HG03460 (cell line): Measurements from ENCODE around the gene TBX18.

Experiments
- ATAC-seq: cut with Tn5 transposase; IDR thresholded peaks from one replicate; pipeline ENCODE4 v1.9.1; 2021; ENCODE audit not compliant: unreplicated experiment

Gene TBX18

GRCh38 chr6:84675651-84676050 lies 88.7 kb downstream of the TBX18 start:
- ATAC-seq = no peak

- ATAC-seq = no peak
These were observed 90.0 kb downstream of the TBX18 start for GRCh38 chr6:84674395-84674794.

GRCh38 chr6:84671183-84671582 lies 93.2 kb downstream of the TBX18 start:
- no peak for ATAC-seq

DNA sequence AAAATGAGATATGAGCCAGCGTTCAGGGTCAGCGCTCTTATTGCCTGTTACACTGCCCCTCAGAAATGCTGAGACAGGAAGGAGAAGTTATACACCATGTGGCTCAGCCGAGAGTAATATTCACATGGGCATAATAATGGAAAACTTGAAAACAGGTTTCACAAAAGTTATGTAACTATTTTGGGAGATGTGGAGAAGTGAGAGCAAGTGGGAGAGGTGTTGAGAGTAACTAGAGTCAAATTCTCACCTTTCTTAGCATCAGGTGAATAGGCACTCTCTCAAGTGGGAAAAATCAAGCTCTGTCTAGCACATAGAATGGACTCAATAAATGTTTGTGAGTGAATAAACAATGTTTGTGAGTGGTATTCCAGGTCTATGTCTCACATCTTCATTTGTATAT lies 94.5 kb downstream of the TBX18 start:
- no peak for ATAC-seq

DNA sequence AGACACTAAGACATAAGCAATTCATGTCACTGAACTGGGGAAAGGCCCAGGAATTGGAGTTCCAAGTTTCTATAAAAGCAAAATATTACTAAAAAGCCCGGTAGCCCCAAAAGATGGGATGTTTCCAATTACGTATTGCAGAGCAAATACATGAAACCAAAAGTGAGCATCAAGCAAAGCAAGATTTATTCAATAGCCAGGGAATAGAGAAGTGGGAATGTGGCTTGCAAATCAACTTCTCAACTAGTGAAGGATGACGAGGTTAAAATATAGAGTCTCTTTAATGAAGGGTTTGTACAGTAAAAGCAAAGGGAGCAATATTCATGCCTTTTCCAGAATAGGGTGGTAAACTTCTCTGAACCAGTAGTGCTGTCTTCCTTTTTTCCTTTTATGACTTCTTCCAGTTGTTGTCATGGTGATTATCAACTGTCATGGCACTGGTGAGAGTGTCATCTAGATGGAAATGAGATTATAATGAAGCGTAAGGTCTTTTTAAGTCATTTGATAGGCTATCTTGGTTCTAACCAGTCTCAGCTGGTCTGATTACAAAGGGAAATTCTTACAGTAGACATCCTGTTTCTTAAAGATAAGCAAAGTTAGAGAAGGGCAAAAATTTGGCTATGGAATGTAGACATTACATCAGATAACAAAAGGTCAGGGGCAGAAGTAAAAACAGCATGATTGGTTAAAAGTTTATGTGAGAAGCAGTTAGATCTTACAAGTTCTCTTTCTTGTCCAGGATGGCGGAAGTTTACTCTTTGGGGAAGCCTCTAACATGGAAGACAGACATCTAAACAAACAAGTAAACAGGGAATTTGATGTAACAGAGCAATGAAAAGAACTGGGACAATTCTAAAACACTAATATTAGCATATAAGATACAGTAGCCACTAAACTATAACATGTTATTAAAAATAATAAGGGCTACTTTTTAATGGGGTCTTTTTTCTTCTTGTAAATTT lies 96.9 kb downstream of the TBX18 start:
- ATAC-seq = no peak

GRCh38 chr6:84665401-84665800 lies 99.0 kb downstream of the TBX18 start:
- ATAC-seq = no peak

DNA sequence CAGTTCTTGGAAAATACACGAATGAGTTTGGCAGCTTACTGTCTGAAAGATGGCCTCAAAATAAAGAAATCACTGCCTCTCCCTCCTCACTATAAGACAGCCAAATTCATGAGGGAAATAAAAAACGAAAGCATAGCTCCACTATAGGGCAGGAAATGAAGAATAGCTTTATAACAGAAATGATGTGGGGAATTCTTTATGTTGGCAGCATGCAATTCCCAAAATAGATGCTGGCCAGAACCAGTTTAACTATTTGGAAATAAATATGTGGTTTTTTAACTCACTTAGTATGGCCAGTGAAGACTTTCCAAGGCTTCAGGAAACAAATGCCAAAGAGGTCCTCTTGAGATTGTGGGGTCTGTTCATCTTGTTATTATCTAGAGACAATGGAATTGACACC lies 100.5 kb downstream of the TBX18 start:
- no peak for ATAC-seq

GRCh38 chr6:84657486-84657885 lies 106.9 kb downstream of the TBX18 start:
- no peak for ATAC-seq

DNA sequence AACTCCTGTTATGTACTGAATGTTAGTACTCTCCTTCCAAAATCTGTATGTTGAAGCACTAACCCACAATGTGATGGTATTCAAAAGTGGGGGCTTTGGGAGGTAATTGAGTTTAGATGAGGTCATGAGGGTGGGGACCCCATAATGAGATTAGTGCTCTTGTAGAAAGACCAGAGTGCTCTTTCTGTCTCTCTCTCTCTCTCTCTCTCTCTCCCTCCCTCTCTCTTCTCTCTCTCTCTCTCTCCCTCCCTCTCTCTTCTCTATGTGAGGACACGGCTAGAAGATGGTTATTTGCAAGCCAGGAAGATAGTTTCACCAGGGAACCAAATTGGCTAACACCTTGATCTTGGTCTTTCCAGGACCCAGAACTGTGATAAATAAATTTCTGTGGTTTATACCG lies 107.4 kb downstream of the TBX18 start:
- ATAC-seq = no peak

- ATAC-seq = no peak
These were observed 111.3 kb downstream of the TBX18 start for GRCh38 chr6:84653027-84653551.

GRCh38 chr6:84652356-84653026 lies 111.9 kb downstream of the TBX18 start:
- no peak for ATAC-seq

DNA sequence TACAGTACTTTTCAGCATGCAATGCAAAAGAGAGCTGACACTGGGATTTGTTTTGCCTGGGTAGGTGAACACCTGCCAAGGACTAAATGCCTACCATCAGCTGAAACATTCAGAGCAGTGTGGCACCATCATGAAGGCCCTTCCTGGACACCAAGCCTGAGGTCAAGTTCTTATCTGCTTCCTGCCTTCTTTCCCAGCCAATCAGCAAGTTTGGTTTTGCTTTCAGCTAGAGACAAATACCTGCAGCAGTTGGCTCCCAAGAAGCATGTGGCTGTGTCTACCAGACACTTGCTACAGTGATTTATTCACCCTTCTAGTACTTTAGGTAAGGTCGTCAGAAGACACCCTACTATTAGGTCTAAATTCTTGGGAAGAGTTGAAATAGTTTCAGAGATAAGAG lies 112.8 kb downstream of the TBX18 start:
- no peak for ATAC-seq

DNA sequence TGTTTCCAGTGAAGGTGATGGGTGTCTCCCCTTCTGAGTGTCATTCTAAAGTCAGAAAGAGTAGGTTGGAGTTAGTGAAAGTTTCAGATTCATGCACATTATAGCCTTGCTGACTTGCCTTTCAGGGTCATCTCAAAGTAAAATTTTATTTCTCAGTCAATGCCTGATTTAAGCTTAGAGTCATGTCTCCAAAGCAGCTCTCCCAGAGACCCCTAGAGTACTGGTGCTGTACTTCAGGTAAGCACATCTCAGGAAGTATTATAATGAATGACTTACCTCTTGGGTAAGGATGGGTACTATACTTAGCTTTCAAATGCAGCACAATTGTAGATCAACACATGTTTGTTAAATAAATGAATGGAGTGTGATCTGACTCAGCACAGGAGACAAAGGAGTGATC lies 116.0 kb downstream of the TBX18 start:
- ATAC-seq = no peak

GRCh38 chr6:84645563-84646266 lies 118.7 kb downstream of the TBX18 start:
- ATAC-seq = no peak

DNA sequence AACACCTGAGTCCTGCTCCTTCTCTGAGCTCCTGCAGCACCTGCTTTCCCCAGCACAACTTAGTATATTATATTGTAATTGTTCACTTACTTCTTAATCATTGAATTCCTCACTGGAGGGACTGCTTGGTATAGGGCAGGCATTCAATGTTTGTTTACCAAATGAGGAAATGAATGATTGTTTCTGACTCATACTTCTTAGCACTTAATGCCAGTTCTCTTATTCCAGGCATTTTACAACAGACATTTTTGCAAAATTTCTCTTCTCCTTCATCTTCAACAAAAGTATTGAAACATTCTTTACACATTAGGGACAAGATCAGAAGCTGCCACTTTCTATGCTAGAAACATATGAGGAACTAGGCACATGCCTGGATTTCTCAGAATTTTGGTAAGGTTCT lies 119.4 kb downstream of the TBX18 start:
- no peak for ATAC-seq

DNA sequence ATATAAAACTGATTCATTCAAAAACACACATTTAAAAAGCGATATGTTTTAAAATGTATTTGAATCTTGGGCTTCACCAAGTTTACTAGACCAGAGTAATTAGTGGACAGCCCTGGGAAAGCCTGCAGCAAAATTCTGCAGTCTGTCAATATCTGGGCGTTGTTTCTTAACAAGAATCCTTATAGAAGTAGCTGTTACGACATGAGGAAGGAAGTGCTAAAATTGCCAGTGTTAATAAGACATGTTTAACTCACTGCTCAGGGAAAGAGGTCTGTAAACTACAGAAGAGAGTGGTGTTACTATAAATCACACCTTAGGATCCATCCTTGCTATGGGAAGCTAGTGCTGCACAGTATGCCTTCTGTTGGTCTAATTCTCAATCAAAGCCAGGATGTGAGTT lies 120.6 kb downstream of the TBX18 start:
- ATAC-seq = no peak

DNA sequence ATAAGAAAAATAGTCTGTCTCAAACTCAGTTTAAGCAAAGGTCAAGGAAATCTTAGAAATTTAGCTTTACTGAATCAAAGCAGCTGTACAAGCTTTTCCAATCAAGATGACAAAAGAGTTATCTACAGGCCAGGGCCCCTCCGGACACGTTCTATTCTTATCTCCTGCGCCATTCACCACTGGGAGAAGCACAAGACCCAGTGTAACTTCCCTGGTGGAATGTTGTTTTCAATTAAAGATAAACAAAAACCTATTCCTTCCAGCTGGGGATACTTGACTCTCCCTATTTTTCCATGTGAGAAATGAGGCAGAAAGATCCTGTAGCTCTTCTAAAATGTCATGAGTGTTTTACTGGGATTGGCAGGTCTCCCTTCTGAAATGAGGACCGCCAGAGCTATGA lies 123.3 kb downstream of the TBX18 start:
- no peak for ATAC-seq

DNA sequence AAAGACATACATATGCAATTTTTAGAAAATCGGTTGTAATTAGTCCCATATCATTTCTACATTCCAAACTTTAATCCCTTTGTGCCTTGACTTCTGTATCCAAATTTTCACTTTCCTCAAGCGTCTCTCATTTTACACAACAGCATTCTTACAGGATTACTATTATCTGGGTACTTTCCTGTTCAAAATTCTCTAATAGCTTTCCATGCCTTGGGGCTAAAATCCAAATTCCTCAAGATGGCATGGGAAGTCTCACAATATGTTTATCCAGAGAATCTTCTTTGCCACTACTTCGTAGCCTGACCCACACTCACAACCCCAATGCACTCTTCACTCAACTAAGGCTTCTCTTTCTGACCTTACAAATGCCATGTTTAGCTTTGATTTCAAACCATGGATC lies 125.0 kb downstream of the TBX18 start:
- no peak for ATAC-seq

DNA sequence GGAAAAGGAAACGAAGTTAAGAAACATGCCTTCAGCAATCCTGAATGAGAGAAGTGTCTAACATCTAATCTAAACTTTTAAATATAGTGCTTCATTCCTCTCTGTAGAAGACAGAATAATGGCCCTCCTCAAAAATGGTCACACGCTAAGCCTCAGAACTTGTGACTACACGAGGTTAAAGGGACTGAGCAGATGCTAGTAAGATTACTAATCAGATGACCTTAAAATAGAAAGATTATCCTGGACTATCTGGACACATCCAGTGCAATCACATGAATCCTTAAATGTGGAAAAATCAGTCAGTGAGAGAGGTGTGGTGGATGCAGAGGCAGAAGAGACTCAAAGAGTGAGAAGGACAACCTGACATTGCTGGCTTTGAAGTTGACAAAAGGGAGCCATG lies 126.1 kb downstream of the TBX18 start:
- ATAC-seq = no peak
